B cell (primary cell): Measurements from ENCODE around the gene SHE. TPM values are rescaled to one million over a fixed set of nuclear protein-coding genes. Genes with fewer than 3 reads are reported as not detected.

Experiments used
- ATAC-seq: fragments of 200-7000 bp; cut with Tn5 transposase; one replicate; pipeline ENCODE4 v1.10.0; 2021; ENCODE audit warnings: low read depth, mild to moderate bottlenecking, moderate number of reproducible peaks, moderate library complexity
- CTCF ChIA-PET: fragments of 350-600 bp; sonication (Branson Sonifier 250); formaldehyde crosslinking; loops from one replicate; lab custom pipeline; 2021; ENCODE audit warnings: antibody characterized with exemption, inconsistent platforms; lab: Charles Lee
- POLR2A ChIA-PET: fragments of 350-600 bp; sonication (Branson Sonifier 250); formaldehyde crosslinking; loops from one replicate; lab custom pipeline; 2021; ENCODE audit warnings: antibody characterized with exemption; lab: Charles Lee
- DNase-seq: peaks from one replicate; pipeline ENCODE4 v3.0.0; 2013
- H2AFZ ChIP-seq: 2 replicates; pipeline ENCODE4 v1.6.1; 2012; ENCODE audit warnings: mild to moderate bottlenecking, low read depth, low read length; ENCODE audit not compliant: insufficient read depth, poor library complexity, severe bottlenecking
- H3K27ac ChIP-seq, 2 donors: 1 replicate in 1 of 2; 2 replicates in 1 of 2; pipeline ENCODE4 v1.5.1; 2012 to 2013; ENCODE audit warnings: low read length in 2 of 2, mild to moderate bottlenecking in 2 of 2, moderate library complexity in 1 of 2
- H3K27me3 ChIP-seq, 4 experiments: fragments of 200-600 bp in 1 of 4; sonication (generic) in 1 of 4; replicated peaks in 1 of 4; 1 replicate in 2 of 4; 2 replicates in 2 of 4; pipeline versions ENCODE4 v1.6.1 to v1.7.0; 2013 to 2016; ENCODE audit warnings: low read length in 3 of 4, mild to moderate bottlenecking in 2 of 4, mixed read lengths in 1 of 4, moderate library complexity in 1 of 4; ENCODE audit not compliant: insufficient read depth in 4 of 4, control insufficient read depth in 3 of 4; ENCODE audit errors: control extremely low read depth in 1 of 4
- H3K36me3 ChIP-seq, 2 experiments: replicated peaks in 1 of 2; 1 replicate in 1 of 2; 2 replicates in 1 of 2; pipeline versions ENCODE4 v1.6.1 to v1.7.1; 2013; ENCODE audit warnings: low read length in 1 of 2; ENCODE audit not compliant: insufficient read depth in 2 of 2, control insufficient read depth in 1 of 2; ENCODE audit errors: control extremely low read depth in 1 of 2, extremely low read depth in 1 of 2
- H3K4me1 ChIP-seq, 2 donors: fragments of 200-600 bp in 1 of 2; sonication (generic) in 1 of 2; 1 replicate in 1 of 2; 2 replicates in 1 of 2; pipeline versions ENCODE4 v1.5.1 to v1.6.1; 2013 to 2017; ENCODE audit warnings: low read length in 2 of 2; ENCODE audit not compliant: control insufficient read depth in 2 of 2, insufficient read depth in 2 of 2
- H3K4me2 ChIP-seq: replicated peaks from 2 replicates; pipeline ENCODE3; 2012; ENCODE audit warnings: mild to moderate bottlenecking, low read depth, low read length; ENCODE audit not compliant: poor library complexity, severe bottlenecking
- H3K4me3 ChIP-seq, 5 experiments: fragments of 200-600 bp in 1 of 5; sonication (generic) in 1 of 5; 1 replicate in 3 of 5; 2 replicates in 2 of 5; pipeline versions ENCODE4 v1.5.1 to v1.7.0; 2011 to 2016; ENCODE audit warnings: low read length in 4 of 5, mild to moderate bottlenecking in 4 of 5, low read depth in 2 of 5, control low read depth in 1 of 5, moderate library complexity in 1 of 5; ENCODE audit not compliant: insufficient read depth in 1 of 5; ENCODE audit errors: control extremely low read depth in 1 of 5, extremely low read depth in 1 of 5
- H3K79me2 ChIP-seq: fragments of 200-600 bp; sonication (generic); one replicate; pipeline ENCODE4 v1.6.0; 2016; ENCODE audit warnings: low read length; ENCODE audit not compliant: control insufficient read depth, insufficient read depth
- H3K9ac ChIP-seq: fragments of 200-600 bp; sonication (generic); 2 replicates; pipeline ENCODE4 v1.6.1; 2017; ENCODE audit warnings: mild to moderate bottlenecking, low read length, moderate library complexity
- H3K9me3 ChIP-seq, 3 donors: one replicate each; pipeline versions ENCODE4 v1.6.1 to v1.7.1; 2013; ENCODE audit warnings: low read length in 2 of 3; ENCODE audit not compliant: control insufficient read depth in 2 of 3, insufficient read depth in 1 of 3; ENCODE audit errors: control extremely low read depth in 1 of 3
- H4K20me1 ChIP-seq: 2 replicates; pipeline ENCODE4 v1.6.0; 2012; ENCODE audit warnings: mild to moderate bottlenecking, low read length; ENCODE audit not compliant: insufficient read depth, control insufficient read depth, poor library complexity, severe bottlenecking
- H3K27ac Mint-ChIP-seq: one replicate; pipeline ENCODE4 v1.8.0; 2021; ENCODE audit warnings: mixed read lengths
- H3K27me3 Mint-ChIP-seq: one replicate; pipeline ENCODE4 v1.8.0; 2021; ENCODE audit warnings: mixed read lengths
- H3K4me1 Mint-ChIP-seq: one replicate; pipeline ENCODE4 v1.8.0; 2021; ENCODE audit warnings: mixed read lengths
- H3K4me3 Mint-ChIP-seq: one replicate; pipeline ENCODE4 v1.8.0; 2021; ENCODE audit warnings: mixed read lengths
- H3K9me3 Mint-ChIP-seq: one replicate; pipeline ENCODE4 v1.8.0; 2022; ENCODE audit warnings: mixed read lengths; ENCODE audit not compliant: insufficient read depth
- CTCF ChIP-seq: fragments of 200-600 bp; IDR thresholded peaks from one replicate; pipeline ENCODE4 v1.8.0; 2022; ENCODE audit warnings: antibody characterized with exemption, mild to moderate bottlenecking
- EZH2 ChIP-seq: IDR thresholded peaks from 2 replicates; pipeline ENCODE4 v1.6.1; 2012; ENCODE audit warnings: borderline replicate concordance, low read depth, mild to moderate bottlenecking, moderate library complexity, low read length; ENCODE audit not compliant: insufficient read depth, poor library complexity, severe bottlenecking
- WGBS: methylation state at CpG from one replicate; pipeline ENCODE4 v1.1.5; 2013; ENCODE audit warnings: missing lambda C conversion rate; ENCODE audit not compliant: insufficient coverage; 5-methylcytosine and 5-hydroxymethylcytosine counted together
- intact Hi-C: fragments of 100-400 bp; cut with micrococcal nuclease; formaldehyde crosslinking; loops from one replicate; pipeline ENCODE4 v1.10.0; 2022
- polyA plus RNA-seq: library from polyadenylated mRNA; depleted of rRNA; stranded (reverse); fragments of >200 nt; gene quantifications from 2 replicates; pipeline ENCODE4 v1.2.3, GENCODE V29; 2012
- total RNA-seq, 2 donors: library from RNA; stranded (reverse); fragments of 120-200 nt in 1 of 2; gene quantifications; 1 replicate in 1 of 2; 2 replicates in 1 of 2; pipeline versions ENCODE4 v1.2.3 to v1.2.4, GENCODE V29; 2013 to 2022

SHE gene
- total and polyA plus RNA-seq, 2 donors (not counting 1 experiment from before 2014, with no cell fraction given): 0.01 TPM; not detected in 1

GRCh38 chr1:154466206-154466605, 36.0 kb downstream of the SHE start:
- CTCF ChIA-PET: interaction anchor here (2.7 kb wide), 1 partner anchor 13 kb away, joined by 7 read pairs; no protein-coding TSS in a partner anchor
- POLR2A ChIA-PET: no interaction called here
- H3K9ac ChIP-seq: no peak overlapping the region

GRCh38 chr1:154465621-154466195, 36.5 kb downstream of the SHE start:
- Histone ChIP-seq H4K20me1 (no peaks in the 10 kb centered on the region), H3K27me3 (no peaks in the 10 kb centered on the region), H3K27ac (no peak overlapping the region), H3K4me3 (no peak overlapping the region), H3K4me1 (peaks cover 0 to 5% of the 10 kb centered on the region in 2 donors), H3K4me2 (no peak overlapping the region), H3K9me3 (no peaks in the 10 kb centered on the region), H2AFZ (no peak overlapping the region), H3K36me3 (no peaks in the 10 kb centered on the region), H3K79me2 (no peaks in the 10 kb centered on the region), H3K9ac (no peak overlapping the region)
- WGBS: 100% methylated on average over 4 of the region's 8 CpGs
- Mint-ChIP-seq H3K4me3 (no peak overlapping the region), H3K27ac (no peak overlapping the region), H3K27me3 (no peaks in the 10 kb centered on the region), H3K4me1 (peaks cover 13% of the 10 kb centered on the region), H3K9me3 (no peaks in the 10 kb centered on the region)
- no peak for TF ChIP-seq CTCF
- no peak for TF ChIP-seq EZH2
- CTCF ChIA-PET: interaction anchor here (0.5 to 2.7 kb wide), 4 partner anchors 14 to 293 kb away, joined by 3 to 7 read pairs (median 3); no protein-coding TSS in a partner anchor
- intact Hi-C loops: no loop called here
- ATAC-seq: no peak
- POLR2A ChIA-PET: no interaction called here
- DNase-seq: no peak

More at GRCh38 chr1:154466206-154466605, 36.0 kb downstream of the SHE start:
- Histone ChIP-seq H2AFZ (no peak overlapping the region), H3K4me2 (no peak overlapping the region), H3K27ac (no peak overlapping the region), H3K9me3 (no peaks in the 10 kb centered on the region), H3K4me3 (no peak overlapping the region), H3K4me1 (peaks cover 0 to 5% of the 10 kb centered on the region in 2 donors), H3K27me3 (no peaks in the 10 kb centered on the region), H3K36me3 (no peaks in the 10 kb centered on the region), H3K79me2 (no peaks in the 10 kb centered on the region), H4K20me1 (no peaks in the 10 kb centered on the region)
- Mint-ChIP-seq H3K27ac (no peak overlapping the region), H3K9me3 (no peaks in the 10 kb centered on the region), H3K4me1 (peaks cover 15% of the 10 kb centered on the region), H3K4me3 (no peak overlapping the region), H3K27me3 (no peaks in the 10 kb centered on the region)
- no peak for ATAC-seq
- TF ChIP-seq EZH2: no peak
- 52% methylated on average over 2 of the region's 3 CpGs for WGBS
- no peak for DNase-seq
- intact Hi-C loops: no loop called here
